Keratinocyte (primary cell): Measurements from ENCODE around the gene RAPGEF4.

Experiments
- EZH2 ChIP-seq: IDR thresholded peaks from one replicate; pipeline ENCODE4 v1.6.1; 2012; ENCODE audit warnings: inconsistent platforms, mild to moderate bottlenecking, low read length, moderate library complexity
- TF ChIP-seq, protein P1 (sequence below), 3 experiments: IDR thresholded peaks in 1 of 3; conservative IDR thresholded peaks in 1 of 3; optimal IDR thresholded peaks in 1 of 3; 2 replicates in 2 of 3; 3 replicates in 1 of 3; pipeline versions ENCODE3 to v1.5.1; 2011; ENCODE audit warnings: low read length in 3 of 3, mild to moderate bottlenecking in 3 of 3, moderate library complexity in 2 of 3, control low read depth in 1 of 3, inconsistent platforms in 1 of 3; ENCODE audit not compliant: insufficient read depth in 2 of 3; ENCODE audit errors: extremely low read depth in 1 of 3

DNA sequence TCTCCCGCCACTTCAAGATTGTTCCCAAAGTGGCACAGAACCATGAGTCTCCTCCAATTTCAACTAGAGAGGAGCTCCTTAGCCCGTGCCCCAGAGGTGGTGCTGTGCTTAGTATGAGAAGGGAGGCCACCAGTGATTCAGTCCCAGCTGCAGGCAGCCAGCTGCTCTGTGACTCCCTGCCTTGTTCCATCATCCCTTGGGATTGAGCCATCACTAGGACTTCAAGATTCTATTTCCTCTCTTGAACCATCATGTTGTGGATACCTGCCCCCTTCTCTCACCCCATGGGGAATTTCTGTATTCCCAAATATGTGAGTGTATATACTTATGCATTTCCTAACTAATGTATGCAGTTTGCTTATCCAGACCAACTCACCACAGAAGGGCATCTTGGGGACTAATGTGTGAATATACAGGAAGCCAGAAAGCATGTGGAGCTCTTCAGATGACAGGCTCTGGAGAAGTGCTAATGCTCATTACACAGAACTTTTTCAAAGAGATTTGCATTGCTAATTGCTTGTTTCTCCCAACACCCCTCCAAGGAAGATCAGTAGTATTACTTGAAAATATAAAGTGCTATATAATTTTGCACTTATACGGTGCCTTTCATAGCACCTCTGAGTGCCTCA, 229.0 kb downstream of the RAPGEF4 start:
- TF ChIP-seq, protein P1, sequence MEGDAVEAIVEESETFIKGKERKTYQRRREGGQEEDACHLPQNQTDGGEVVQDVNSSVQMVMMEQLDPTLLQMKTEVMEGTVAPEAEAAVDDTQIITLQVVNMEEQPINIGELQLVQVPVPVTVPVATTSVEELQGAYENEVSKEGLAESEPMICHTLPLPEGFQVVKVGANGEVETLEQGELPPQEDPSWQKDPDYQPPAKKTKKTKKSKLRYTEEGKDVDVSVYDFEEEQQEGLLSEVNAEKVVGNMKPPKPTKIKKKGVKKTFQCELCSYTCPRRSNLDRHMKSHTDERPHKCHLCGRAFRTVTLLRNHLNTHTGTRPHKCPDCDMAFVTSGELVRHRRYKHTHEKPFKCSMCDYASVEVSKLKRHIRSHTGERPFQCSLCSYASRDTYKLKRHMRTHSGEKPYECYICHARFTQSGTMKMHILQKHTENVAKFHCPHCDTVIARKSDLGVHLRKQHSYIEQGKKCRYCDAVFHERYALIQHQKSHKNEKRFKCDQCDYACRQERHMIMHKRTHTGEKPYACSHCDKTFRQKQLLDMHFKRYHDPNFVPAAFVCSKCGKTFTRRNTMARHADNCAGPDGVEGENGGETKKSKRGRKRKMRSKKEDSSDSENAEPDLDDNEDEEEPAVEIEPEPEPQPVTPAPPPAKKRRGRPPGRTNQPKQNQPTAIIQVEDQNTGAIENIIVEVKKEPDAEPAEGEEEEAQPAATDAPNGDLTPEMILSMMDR (optimal IDR thresholded peaks at IDR 0.05 in 1 of 3, IDR thresholded peaks at IDR 0.05 in 1 of 3, conservative IDR thresholded peaks at IDR 0.05 in 1 of 3; ENCODE audit: extremely low read depth in 1 of 3, insufficient read depth in 2 of 3, low read length in 3 of 3), result no peak
- no peak for TF ChIP-seq EZH2
